Dendritic cell treated with granulocyte-macrophage colony-stimulating factor and Interleukin-4, amounts not matched to agents 40 ng/mL and 50 ng/mL, for 4 days (primary cell): ENCODE measurements around the gene NUDT16L1.

Experiments
- H3K27ac Mint-ChIP-seq: one replicate; pipeline ENCODE4 v1.8.0; 2022; ENCODE audit warnings: mild to moderate bottlenecking, mixed read lengths
- H3K27me3 Mint-ChIP-seq: one replicate; pipeline ENCODE4 v1.8.0; 2022; ENCODE audit warnings: mild to moderate bottlenecking, mixed read lengths
- H3K36me3 Mint-ChIP-seq: one replicate; pipeline ENCODE4 v1.8.0; 2022; ENCODE audit warnings: low read depth, mixed read lengths
- H3K4me1 Mint-ChIP-seq: one replicate; pipeline ENCODE4 v1.8.0; 2022; ENCODE audit warnings: low read depth, mixed read lengths
- H3K4me3 Mint-ChIP-seq: one replicate; pipeline ENCODE4 v1.8.0; 2022; ENCODE audit warnings: mild to moderate bottlenecking, moderate library complexity, mixed read lengths
- H3K9me3 Mint-ChIP-seq: one replicate; pipeline ENCODE4 v1.8.0; 2022; ENCODE audit warnings: mixed read lengths
- intact Hi-C: fragments of 100-400 bp; cut with micrococcal nuclease; formaldehyde crosslinking; loops from one replicate; pipeline ENCODE4 v1.15.0; 2022

The NUDT16L1 gene

DNA sequence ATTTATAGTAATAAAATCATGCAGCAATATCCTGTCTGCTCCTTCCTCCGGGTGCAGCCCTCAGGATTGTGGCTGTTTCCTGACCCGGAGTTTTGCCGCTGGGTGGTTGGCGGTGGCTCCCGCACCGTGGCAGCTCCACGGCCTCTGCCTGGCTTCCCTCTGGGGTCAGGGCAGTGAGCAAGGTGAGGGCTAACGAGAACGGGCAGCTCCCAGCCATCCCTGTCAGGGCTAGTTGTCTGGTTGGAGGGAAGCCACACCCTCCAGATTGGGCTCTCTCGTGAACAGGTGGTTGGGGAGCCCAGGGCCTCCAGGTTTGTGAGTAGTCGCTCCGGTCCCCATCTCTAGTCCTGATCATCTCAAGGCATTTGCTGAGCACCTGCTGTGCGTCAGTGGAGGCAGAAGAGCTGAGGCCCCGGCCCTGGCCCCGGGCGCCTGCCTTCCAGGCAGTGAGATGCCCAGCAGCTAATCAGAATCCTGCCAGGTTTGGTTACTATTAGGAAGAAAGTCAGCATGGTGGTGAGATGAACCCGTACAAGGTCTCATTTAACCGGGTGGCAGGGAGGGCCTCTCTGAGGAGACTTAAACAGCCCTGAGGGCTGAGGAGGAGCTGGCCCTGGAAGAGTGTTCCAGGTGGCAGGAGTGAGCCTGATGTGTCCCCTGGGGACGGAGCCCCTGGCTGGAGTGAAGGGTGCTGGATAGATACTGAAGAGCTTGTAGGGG lies 2.3 kb upstream of the NUDT16L1 start:
- H3K4me1 Mint-ChIP-seq, result peaks cover 82% of the 10 kb centered on the region
- intact Hi-C loops, result no loop called here
- peak overlapping the region; percentile 21 for H3K27ac Mint-ChIP-seq
- H3K9me3 Mint-ChIP-seq, result no peaks in the 10 kb centered on the region
- H3K27me3 Mint-ChIP-seq, result no peaks in the 10 kb centered on the region
- no peak overlapping the region for H3K4me3 Mint-ChIP-seq
- peaks cover 64% of the 10 kb centered on the region for H3K36me3 Mint-ChIP-seq

DNA sequence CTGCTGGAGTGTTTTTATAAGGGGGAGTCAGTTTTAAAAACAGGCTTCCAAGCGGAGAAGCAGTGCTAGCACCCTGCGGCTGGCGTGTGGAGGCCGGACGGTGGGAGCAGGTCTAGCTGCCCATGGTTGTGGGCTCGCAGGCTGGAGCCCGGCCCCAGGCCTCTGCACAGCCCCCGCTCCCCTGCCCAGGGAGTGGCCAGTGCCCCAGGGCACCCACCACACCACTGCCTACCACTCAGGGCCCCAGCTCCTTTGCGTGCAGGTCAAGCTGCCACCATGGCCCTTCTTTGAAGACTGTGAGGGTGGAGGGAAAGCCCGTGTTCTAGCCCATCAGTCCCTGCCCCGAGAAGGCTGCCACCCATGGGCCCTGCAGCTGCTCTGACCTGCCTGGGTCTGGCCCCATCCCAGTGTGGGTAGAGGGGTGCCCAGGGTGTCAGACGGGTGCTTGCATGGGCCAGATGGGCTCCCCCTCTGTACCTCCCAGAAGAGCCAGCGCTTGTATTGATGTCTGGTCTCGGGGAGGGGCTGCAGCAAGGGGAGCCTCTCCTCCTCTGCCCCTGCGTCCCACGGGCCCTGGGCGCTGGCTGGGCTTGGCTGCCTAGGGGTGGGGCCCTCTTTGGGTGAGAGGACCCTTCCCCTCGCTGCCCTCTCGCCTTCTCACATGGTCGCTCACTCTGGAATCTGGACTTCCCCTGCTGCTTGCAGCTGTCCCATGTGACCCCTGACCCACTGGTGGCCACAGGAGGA lies 1.5 kb upstream of the NUDT16L1 start:
- intact Hi-C loops, result no loop called here
- peak overlapping the region; percentile 7 for H3K4me3 Mint-ChIP-seq
- no peaks in the 10 kb centered on the region for H3K27me3 Mint-ChIP-seq
- peak overlapping the region; percentile 86 for H3K27ac Mint-ChIP-seq
- H3K36me3 Mint-ChIP-seq, result peaks cover 64% of the 10 kb centered on the region
- peaks cover 78% of the 10 kb centered on the region for H3K4me1 Mint-ChIP-seq
- H3K9me3 Mint-ChIP-seq, result no peaks in the 10 kb centered on the region

DNA sequence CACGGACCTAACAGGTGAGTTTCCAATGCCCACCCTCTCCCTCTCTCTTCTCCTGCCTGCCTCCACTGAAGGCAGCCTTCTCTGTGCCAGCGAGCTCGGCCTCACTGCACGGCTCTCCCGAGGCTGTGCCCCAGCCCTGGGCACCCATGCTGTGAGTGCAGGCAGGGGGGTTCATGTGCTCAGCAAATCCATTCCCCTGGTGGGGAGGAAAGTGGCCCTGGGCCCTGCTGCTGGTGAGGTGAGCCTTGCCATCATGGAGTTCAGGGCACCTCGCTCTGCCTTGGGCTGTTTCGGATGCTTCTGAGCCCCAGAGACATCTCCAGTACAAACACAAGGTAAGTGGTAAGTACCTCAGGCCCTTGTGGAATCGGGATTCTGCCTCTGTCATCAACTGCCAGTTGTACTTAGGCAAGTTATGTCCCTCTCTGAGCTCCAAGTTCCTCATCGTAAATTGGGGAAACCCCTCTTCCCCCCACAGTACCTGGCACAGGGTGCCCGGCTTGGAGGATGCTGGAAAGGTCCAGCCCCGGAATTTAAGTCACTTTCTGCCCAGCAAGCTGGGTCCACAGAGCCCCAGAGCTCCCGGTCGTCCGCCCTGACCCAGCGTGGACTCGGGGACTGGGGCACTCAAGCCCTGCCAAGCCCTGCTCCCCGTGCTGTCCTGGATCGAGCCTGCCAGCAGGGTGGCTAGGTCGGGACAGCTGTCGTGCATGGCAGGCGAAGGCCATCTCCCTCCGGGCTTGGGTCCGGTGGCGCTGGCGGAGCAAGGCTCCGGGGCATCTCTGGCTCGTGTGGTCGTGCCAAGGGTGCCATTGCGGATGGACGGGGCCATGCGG lies 684 bp upstream of the NUDT16L1 start:
- intact Hi-C loops, result loop anchor here (1.0 kb wide), 1 partner anchor 42 kb away; the partner anchor contains the start of genes ANKS3 and DNAAF8
- peak overlapping the region; percentile 86 for H3K27ac Mint-ChIP-seq
- H3K9me3 Mint-ChIP-seq, result no peaks in the 10 kb centered on the region
- peaks cover 71% of the 10 kb centered on the region for H3K4me1 Mint-ChIP-seq
- H3K4me3 Mint-ChIP-seq, result peak overlapping the region; percentile 82
- peaks cover 64% of the 10 kb centered on the region for H3K36me3 Mint-ChIP-seq
- H3K27me3 Mint-ChIP-seq, result no peaks in the 10 kb centered on the region

DNA sequence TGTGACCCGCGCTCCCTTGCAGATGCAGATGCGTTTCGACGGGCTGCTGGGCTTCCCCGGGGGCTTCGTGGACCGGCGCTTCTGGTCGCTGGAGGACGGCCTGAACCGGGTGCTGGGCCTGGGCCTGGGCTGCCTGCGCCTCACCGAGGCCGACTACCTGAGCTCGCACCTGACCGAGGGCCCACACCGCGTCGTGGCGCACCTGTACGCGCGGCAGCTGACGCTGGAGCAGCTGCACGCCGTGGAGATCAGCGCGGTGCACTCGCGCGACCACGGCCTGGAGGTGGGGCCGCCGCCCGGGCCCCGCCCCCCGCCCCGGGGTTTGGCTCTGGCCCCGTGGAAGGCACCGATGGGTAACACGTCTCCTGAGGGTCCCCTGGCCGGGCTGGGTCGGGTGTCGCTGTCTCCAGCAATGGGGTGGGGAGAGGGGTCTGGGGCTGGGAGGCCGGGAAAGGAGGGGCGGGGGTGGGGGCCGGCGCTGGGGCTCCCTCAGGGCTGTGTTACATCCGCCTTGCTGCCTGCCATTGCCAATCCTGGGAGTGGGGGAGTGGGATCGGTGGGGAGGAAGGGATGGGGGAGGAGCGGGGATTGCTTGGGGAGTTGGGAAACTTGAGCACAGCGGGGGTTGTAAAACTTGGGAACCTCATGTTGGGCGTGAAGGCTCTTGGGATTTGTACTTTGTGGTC lies 737 bp downstream of the NUDT16L1 start:
- intact Hi-C loops, result loop anchor here (1.0 kb wide), 1 partner anchor 40 kb away; the partner anchor contains the start of genes ANKS3 and DNAAF8
- Mint-ChIP-seq H3K9me3 (no peaks in the 10 kb centered on the region), H3K27ac (peak overlapping the region; percentile 86), H3K4me3 (peak overlapping the region; percentile 71), H3K4me1 (peaks cover 56% of the 10 kb centered on the region), H3K27me3 (no peaks in the 10 kb centered on the region), H3K36me3 (peaks cover 64% of the 10 kb centered on the region)

DNA sequence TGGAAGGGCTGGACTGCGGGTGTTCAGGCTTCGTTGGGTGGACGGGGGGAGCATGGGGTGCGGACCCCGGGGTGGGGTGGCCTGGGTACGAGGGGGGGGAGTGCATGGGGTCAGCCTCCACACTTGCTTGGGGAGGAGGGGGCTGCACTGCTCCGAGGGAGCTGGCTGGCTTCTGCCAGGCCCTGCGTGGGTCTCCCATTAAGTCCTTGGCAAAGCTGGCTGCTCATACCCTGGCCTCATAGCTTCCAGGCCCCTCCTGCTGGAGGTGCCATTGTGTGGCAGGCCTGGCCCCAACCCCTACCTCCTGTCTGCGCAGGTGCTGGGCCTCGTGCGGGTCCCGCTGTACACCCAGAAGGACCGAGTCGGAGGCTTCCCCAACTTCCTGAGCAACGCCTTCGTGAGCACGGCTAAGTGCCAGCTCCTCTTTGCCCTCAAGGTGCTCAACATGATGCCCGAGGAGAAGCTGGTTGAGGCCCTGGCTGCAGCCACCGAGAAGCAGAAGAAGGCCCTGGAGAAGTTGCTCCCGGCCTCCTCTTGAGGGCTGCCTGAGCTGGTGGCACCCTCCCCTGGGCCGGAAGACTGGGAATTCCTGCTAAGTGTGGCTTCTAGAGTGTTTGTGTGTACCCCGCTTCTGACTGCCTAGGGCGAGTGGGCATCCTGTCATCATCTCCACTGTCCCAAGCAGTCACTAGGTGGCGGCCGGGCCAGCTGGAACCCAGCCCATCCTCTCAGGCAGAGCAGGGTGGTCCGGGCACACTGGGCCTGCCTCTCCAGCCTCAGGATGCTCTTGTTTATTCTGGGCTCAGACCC lies 1.5 kb downstream of the NUDT16L1 start:
- Mint-ChIP-seq H3K4me3 (peak overlapping the region; percentile 71), H3K36me3 (peaks cover 64% of the 10 kb centered on the region), H3K4me1 (peaks cover 49% of the 10 kb centered on the region), H3K27me3 (no peaks in the 10 kb centered on the region), H3K27ac (peak overlapping the region; percentile 53), H3K9me3 (no peaks in the 10 kb centered on the region)
- intact Hi-C loops, result no loop called here

DNA sequence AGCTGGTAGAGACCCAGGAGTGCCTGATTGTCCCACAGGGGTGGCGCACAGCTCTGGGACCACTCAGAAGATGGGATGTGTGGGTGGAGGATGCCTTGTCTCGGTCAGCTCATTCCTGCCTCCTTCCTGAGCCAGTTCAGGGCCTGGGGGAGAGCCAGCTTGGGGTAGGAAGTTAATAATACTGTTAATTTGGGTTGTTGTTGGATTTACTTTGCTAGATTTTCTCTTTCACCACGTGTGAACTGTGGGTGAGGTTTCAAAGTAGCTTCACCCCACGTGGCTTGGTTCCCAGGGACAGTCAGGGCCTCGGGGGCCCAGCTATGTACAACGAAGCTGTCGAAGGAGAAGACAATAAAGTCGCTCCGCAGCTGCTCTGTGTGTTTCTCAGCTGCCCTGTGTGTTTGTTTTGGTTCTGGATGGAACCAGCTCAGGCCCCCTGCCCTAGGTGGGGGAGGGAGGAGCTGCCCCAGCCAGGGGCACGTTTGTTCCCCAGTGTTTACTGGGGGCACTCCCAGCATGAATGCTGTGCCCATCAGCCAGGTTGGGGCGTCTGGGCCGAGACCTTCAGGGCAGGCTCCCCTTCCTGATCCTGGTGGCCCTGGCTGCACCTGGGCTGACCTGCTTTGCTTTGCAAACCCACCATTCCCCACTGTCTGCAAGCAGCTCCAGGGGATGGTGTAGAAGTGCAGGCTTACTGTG lies 2.3 kb downstream of the NUDT16L1 start:
- Mint-ChIP-seq H3K4me3 (no peak overlapping the region), H3K27ac (no peak overlapping the region), H3K9me3 (no peaks in the 10 kb centered on the region), H3K36me3 (peaks cover 64% of the 10 kb centered on the region), H3K4me1 (peaks cover 41% of the 10 kb centered on the region), H3K27me3 (no peaks in the 10 kb centered on the region)
- intact Hi-C loops, result no loop called here

DNA sequence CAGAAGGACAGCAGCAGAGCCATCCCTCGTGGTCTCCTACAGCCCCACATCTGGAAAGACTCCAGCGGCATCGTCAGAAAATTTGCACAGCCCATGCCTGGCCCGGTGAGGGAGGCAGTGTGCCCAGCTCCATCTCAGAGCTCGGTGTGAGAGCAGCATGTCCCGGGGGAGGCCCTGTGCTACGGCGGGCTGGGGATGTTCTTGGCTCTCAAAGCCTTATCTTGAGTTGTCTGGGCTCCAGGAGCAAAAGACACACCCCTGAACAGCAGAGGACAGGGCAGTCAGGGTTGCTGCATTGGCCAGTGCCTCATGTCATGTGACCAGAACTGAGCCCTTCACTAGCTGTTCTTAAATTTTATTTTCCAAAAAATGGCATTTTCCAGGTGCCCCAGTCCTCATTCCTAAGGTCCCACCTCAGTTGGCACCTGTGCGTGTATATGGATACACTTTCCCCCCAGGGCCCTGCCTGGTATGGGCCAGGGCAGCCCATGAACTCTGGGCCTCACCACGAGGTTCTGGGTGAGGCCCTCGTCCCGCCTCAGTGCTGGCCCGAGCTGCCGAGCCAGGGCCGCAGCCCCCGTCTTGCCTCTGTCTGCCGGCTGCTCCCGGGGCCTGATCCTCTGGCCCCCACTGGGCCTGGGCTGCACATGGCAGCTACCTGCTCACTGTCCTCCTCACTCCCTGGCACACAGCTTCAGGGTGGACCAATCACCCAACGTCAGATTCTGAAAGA lies 3.0 kb downstream of the NUDT16L1 start:
- Mint-ChIP-seq H3K4me3 (no peak overlapping the region), H3K27ac (no peak overlapping the region), H3K4me1 (peaks cover 36% of the 10 kb centered on the region), H3K27me3 (no peaks in the 10 kb centered on the region), H3K36me3 (peaks cover 65% of the 10 kb centered on the region), H3K9me3 (no peaks in the 10 kb centered on the region)
- intact Hi-C loops, result no loop called here

DNA sequence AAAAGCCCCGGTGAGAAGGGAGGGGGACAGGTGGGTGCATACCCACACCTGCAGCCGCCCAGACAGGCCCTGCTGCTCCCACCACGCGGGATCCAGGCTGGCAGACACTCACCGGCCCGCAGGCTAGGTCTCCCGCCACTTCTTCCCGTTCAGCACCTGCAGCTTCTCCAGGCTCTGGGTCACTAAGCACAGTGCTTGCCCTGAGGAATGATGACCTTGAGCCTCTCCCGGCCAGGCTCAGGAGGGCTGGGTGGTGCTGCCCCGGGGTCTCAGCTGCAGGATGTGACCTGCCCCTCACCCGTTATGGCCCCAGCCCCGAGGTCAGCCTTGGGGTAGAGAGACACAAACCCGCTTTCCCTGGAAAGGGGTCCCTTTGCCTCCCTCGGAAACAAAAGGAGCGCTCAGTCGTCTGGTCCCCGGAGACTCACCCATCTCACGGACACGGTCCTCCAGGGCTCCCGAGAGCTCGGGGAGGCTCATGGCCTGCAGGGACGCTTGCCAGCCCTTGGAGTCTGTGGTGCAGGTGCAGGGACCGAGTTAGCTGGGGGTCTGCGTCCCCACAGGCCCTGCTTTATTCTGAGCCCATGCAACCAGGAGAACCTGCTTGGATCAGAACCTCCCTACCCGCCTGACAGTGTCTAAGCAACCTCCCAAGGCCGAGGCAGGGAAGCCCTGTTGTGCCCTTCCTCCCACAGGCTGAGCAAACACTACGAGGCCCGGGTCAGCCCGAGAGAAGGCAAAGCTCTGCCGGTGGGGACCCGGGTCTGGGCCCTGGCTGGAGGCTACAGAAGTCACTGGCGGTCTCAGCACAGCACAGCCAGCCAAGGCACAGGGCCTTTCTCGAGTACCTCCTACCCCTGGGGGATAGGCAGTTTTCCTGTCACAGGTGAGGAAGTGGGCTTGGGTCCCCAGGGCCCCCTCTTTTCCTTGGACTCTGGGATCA lies 3.8 kb downstream of the NUDT16L1 start:
- Mint-ChIP-seq H3K4me1 (peaks cover 33% of the 10 kb centered on the region), H3K27ac (no peak overlapping the region), H3K36me3 (peaks cover 73% of the 10 kb centered on the region), H3K9me3 (no peaks in the 10 kb centered on the region), H3K27me3 (no peaks in the 10 kb centered on the region), H3K4me3 (no peak overlapping the region)
- intact Hi-C loops, result no loop called here

DNA sequence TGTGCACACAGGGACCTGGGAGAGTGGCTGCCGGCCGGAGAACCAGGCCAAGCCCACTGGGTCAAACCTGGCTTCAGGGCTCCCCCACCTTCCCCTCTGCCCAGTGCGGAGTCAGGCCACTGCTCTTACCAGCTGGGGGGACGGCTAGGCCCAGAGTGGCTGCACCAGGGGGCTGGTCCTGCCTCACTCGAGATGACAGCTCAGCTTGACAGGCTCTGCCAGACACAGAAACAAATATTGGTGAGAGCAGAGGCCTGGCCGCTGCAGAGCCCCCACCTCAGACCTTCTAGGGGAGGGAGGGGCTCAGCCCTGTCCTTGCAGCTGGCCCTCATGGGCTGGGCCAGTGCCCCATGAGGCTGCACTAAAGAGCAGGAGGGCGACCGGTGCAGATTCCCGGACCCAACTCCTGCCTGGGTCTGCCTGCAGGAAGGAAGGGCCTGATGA lies 4.5 kb downstream of the NUDT16L1 start:
- H3K27me3 Mint-ChIP-seq, result no peaks in the 10 kb centered on the region
- H3K36me3 Mint-ChIP-seq, result peaks cover 77% of the 10 kb centered on the region
- intact Hi-C loops, result no loop called here
- no peak overlapping the region for H3K27ac Mint-ChIP-seq
- H3K4me1 Mint-ChIP-seq, result peaks cover 26% of the 10 kb centered on the region
- no peak overlapping the region for H3K4me3 Mint-ChIP-seq
- no peaks in the 10 kb centered on the region for H3K9me3 Mint-ChIP-seq

DNA sequence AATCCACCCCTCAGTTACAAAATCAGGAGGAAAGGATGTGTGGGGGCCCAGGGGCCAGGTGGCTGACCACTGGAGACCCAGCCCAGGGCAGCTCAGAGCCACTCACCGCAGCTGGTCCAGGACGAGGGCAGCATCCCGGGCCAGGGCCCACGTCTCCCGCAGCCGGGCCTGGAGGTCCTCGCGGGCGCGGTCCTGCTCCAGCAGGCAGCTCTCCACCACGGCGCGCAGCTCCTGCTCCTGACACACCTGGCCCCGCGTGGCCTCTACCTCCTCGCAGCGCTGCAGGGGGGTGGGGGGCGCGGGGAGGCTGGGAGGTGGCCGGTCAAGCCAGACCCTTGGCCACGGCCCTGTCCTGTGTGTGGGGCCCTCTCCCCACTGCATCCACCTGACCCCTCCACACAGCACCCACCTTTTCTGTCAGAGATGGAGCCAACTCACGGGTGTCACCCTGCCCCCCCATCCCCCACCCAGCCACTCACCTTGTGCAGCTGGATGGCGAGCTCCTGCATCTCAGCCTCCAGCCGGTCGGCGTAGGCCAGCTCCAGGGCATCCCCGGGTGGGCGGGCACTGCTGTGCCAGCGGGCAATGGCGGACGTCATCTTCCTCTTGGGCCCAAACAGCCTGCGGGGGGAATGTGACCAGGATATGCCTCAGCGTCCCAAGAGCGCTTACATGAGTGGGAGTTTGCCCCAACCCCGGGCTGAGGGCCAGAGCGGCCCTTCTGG lies 5.1 kb downstream of the NUDT16L1 start:
- no peaks in the 10 kb centered on the region for H3K9me3 Mint-ChIP-seq
- no peaks in the 10 kb centered on the region for H3K27me3 Mint-ChIP-seq
- intact Hi-C loops, result no loop called here
- no peak overlapping the region for H3K4me3 Mint-ChIP-seq
- H3K36me3 Mint-ChIP-seq, result peaks cover 80% of the 10 kb centered on the region
- H3K4me1 Mint-ChIP-seq, result peaks cover 22% of the 10 kb centered on the region
- H3K27ac Mint-ChIP-seq, result no peak overlapping the region
